Measurements from ENCODE around the gene PDSS2.
"Not testable (repeated sequence)": the region's sequence is repeated elsewhere in the genome, so short reads cannot be mapped to it uniquely, and the experiment has no call there.

Gene PDSS2

GRCh38 chr6:107413966-107414645, 45.3 kb downstream of the PDSS2 start:
- no peak for DNase-seq

- DNase-seq = no peak
Observed at GRCh38 chr6:107411161-107411560, 48.2 kb downstream of the PDSS2 start.

- DNase-seq = no peak
Observed at GRCh38 chr6:107409942-107410341, 49.4 kb downstream of the PDSS2 start.

- DNase-seq = no peak
Observed at GRCh38 chr6:107408714-107409113, 50.6 kb downstream of the PDSS2 start.

- DNase-seq = no peak
Observed at GRCh38 chr6:107405002-107405401, 54.4 kb downstream of the PDSS2 start.

GRCh38 chr6:107402533-107402932, 56.8 kb downstream of the PDSS2 start:
- DNase-seq = no peak

- no peak for DNase-seq
Observed at GRCh38 chr6:107401573-107401972, 57.8 kb downstream of the PDSS2 start.

- no peak for DNase-seq
Observed at GRCh38 chr6:107400616-107401147, 58.7 kb downstream of the PDSS2 start.

- no peak for DNase-seq
Observed at GRCh38 chr6:107399935-107400334, 59.4 kb downstream of the PDSS2 start.

- no peak for DNase-seq
Observed at GRCh38 chr6:107398001-107398400, 61.4 kb downstream of the PDSS2 start.

- DNase-seq = no peak
Observed at GRCh38 chr6:107396211-107396610, 63.2 kb downstream of the PDSS2 start.

GRCh38 chr6:107392069-107392468, 67.3 kb downstream of the PDSS2 start:
- no peak for DNase-seq

GRCh38 chr6:107390685-107391435, 68.5 kb downstream of the PDSS2 start:
- no peak for DNase-seq

- no peak for DNase-seq
Observed at GRCh38 chr6:107390056-107390455, 69.3 kb downstream of the PDSS2 start.

- DNase-seq = no peak
Observed at GRCh38 chr6:107386904-107387303, 72.5 kb downstream of the PDSS2 start.

GRCh38 chr6:107386340-107386739, 73.0 kb downstream of the PDSS2 start:
- no peak for DNase-seq

GRCh38 chr6:107383705-107384104, 75.7 kb downstream of the PDSS2 start:
- no peak for DNase-seq

- no peak for DNase-seq
Observed at GRCh38 chr6:107374264-107374663, 85.1 kb downstream of the PDSS2 start.

- DNase-seq = no peak
Observed at GRCh38 chr6:107369493-107369892, 89.9 kb downstream of the PDSS2 start.

- DNase-seq = no peak
Observed at GRCh38 chr6:107368471-107368870, 90.9 kb downstream of the PDSS2 start.

GRCh38 chr6:107364173-107364572, 95.2 kb downstream of the PDSS2 start:
- DNase-seq = not testable (repeated sequence)

- no peak for DNase-seq
Observed at GRCh38 chr6:107361753-107362604, 97.4 kb downstream of the PDSS2 start.

- DNase-seq = no peak
Observed at GRCh38 chr6:107360476-107360875, 98.9 kb downstream of the PDSS2 start.
